Endothelial cell of umbilical vein (primary cell): ENCODE results near the gene LRRC52. TPM values are rescaled to one million over a fixed set of nuclear protein-coding genes. Genes with fewer than 3 reads are reported as not detected.

Experiments used
- BruUV-seq: library from RNA; stranded (reverse); fragments of 400-500 nt; replicated peaks from 2 replicates; lab custom pipeline; 2021; lab: Mats Ljungman, UMichigan
- CTCF ChIA-PET: fragments of 300-600, 350-600 bp; sonication (Branson Sonifier 250); formaldehyde crosslinking; loops from one replicate; lab custom pipeline; 2021; ENCODE audit warnings: antibody characterized with exemption, inconsistent platforms; lab: Charles Lee
- POLR2A ChIA-PET: fragments of 300-600, 350-600 bp; sonication (Branson Sonifier 250); formaldehyde crosslinking; loops from one replicate; lab custom pipeline; 2021; ENCODE audit warnings: antibody characterized with exemption, inconsistent platforms; lab: Charles Lee
- DNase-seq: peaks from one replicate; pipeline ENCODE4 v3.0.0-alpha.2; 2011; ENCODE audit warnings: low read depth, low spot score
- FAIRE-seq: peaks from 2 replicates; lab custom pipeline; 2011; peaks lifted over from hg19 to GRCh38; lab: Jason Lieb, UNC
- H2AFZ ChIP-seq: 2 replicates; pipeline ENCODE4 v1.6.0; 2012; ENCODE audit warnings: low read depth, low read length, control low read depth, inconsistent platforms
- H3K27ac ChIP-seq: 2 replicates; pipeline ENCODE4 v1.5.1; 2011; ENCODE audit warnings: low read depth, mild to moderate bottlenecking, control low read depth, low read length, moderate library complexity; ENCODE audit not compliant: insufficient read depth
- H3K27me3 ChIP-seq, 2 experiments: 2 replicates each; pipeline versions ENCODE4 v1.6.0 to v1.6.1; 2011; ENCODE audit warnings: low read length in 2 of 2, mixed read lengths in 1 of 2; ENCODE audit not compliant: control insufficient read depth in 2 of 2, insufficient read depth in 2 of 2
- H3K36me3 ChIP-seq, 2 experiments: 2 replicates in 1 of 2; 3 replicates in 1 of 2; pipeline ENCODE4 v1.5.1; 2011; ENCODE audit warnings: low read length in 2 of 2, mild to moderate bottlenecking in 1 of 2, moderate library complexity in 1 of 2; ENCODE audit not compliant: control insufficient read depth in 2 of 2, insufficient read depth in 2 of 2; ENCODE audit errors: extremely low read depth in 1 of 2
- H3K4me1 ChIP-seq: 3 replicates; pipeline ENCODE4 v1.5.1; 2011; ENCODE audit warnings: mild to moderate bottlenecking, low read length; ENCODE audit not compliant: control insufficient read depth, insufficient read depth; ENCODE audit errors: extremely low read depth
- H3K4me2 ChIP-seq: 2 replicates; pipeline ENCODE4 v1.6.1; 2011; ENCODE audit warnings: low read length, control low read depth, mixed read lengths; ENCODE audit not compliant: insufficient read depth
- H3K4me3 ChIP-seq, 3 experiments: fragments of 200-600 bp in 1 of 3; sonication (generic), shearing (Covaris generic) in 1 of 3; replicated peaks in 1 of 3; 2 replicates each; pipeline ENCODE4 v1.5.1; 2011 to 2016; ENCODE audit warnings: control low read depth in 3 of 3, low read length in 3 of 3, mild to moderate bottlenecking in 2 of 3, inconsistent platforms in 1 of 3, low read depth in 1 of 3, moderate library complexity in 1 of 3; ENCODE audit not compliant: insufficient read depth in 1 of 3
- H3K79me2 ChIP-seq: 2 replicates; pipeline ENCODE4 v1.6.0; 2012; ENCODE audit warnings: low read length, inconsistent platforms; ENCODE audit not compliant: control insufficient read depth, insufficient read depth
- H3K9ac ChIP-seq: replicated peaks from 2 replicates; pipeline ENCODE3; 2011; ENCODE audit warnings: low read length, control low read depth; ENCODE audit not compliant: insufficient read depth; ENCODE audit errors: extremely low read depth
- H3K9me1 ChIP-seq: replicated peaks from 3 replicates; pipeline ENCODE4 v1.6.0; 2011; ENCODE audit warnings: mild to moderate bottlenecking, low read length; ENCODE audit not compliant: control insufficient read depth, insufficient read depth; ENCODE audit errors: extremely low read depth
- H3K9me3 ChIP-seq: replicated peaks from 2 replicates; pipeline ENCODE4 v1.5.1; 2012; ENCODE audit warnings: low read length, inconsistent platforms; ENCODE audit not compliant: control insufficient read depth, insufficient read depth
- H4K20me1 ChIP-seq: replicated peaks from 2 replicates; pipeline ENCODE3; 2011; ENCODE audit warnings: mild to moderate bottlenecking, low read length; ENCODE audit not compliant: control insufficient read depth, insufficient read depth; ENCODE audit errors: extremely low read depth
- EZH2 ChIP-seq: IDR thresholded peaks from 2 replicates; pipeline ENCODE4 v1.6.1; 2012; ENCODE audit warnings: borderline replicate concordance, low read depth, mild to moderate bottlenecking, moderate library complexity, low read length, inconsistent platforms; ENCODE audit not compliant: severe bottlenecking
- FOS ChIP-seq: IDR thresholded peaks from 2 replicates; pipeline ENCODE4 v1.6.1; 2011; ENCODE audit warnings: mild to moderate bottlenecking, low read length, moderate library complexity, borderline replicate concordance; ENCODE audit not compliant: insufficient read depth
- GATA2 ChIP-seq: IDR thresholded peaks from 2 replicates; pipeline ENCODE4 v1.7.0; 2011; ENCODE audit warnings: low read depth, mild to moderate bottlenecking, moderate library complexity, mixed read lengths, low read length; ENCODE audit not compliant: insufficient read length, insufficient read depth
- JUN ChIP-seq: IDR thresholded peaks from 2 replicates; pipeline ENCODE4 v1.6.1; 2011; ENCODE audit warnings: borderline replicate concordance, low read depth; ENCODE audit not compliant: insufficient read length, insufficient read depth
- MYC ChIP-seq: IDR thresholded peaks from one replicate; pipeline ENCODE4 v1.6.1; 2011; ENCODE audit warnings: mild to moderate bottlenecking, low read depth, low read length
- POLR2A ChIP-seq: IDR thresholded peaks from 2 replicates; pipeline ENCODE4 v1.6.1; 2012; ENCODE audit warnings: low read depth, mild to moderate bottlenecking, control low read depth, low read length
- POLR2AphosphoS5 ChIP-seq: IDR thresholded peaks from 2 replicates; pipeline ENCODE4 v1.6.1; 2012; ENCODE audit warnings: low read depth, mild to moderate bottlenecking, control low read depth, low read length, moderate library complexity; ENCODE audit not compliant: insufficient read depth
- dilution Hi-C: fragments of 300-500 bp; cut with MboI; formaldehyde crosslinking; loops from one replicate; pipeline ENCODE4 v1.15.0; 2019; ENCODE audit warnings: low sequenced_read_pairs; ENCODE audit not compliant: extremely low pct_ligation_motif_present
- intact Hi-C: fragments of 100-400 bp; cut with micrococcal nuclease; formaldehyde crosslinking; loops from one replicate; pipeline ENCODE4 v1.10.0; 2022
- polyA plus RNA-seq, 4 experiments: library from polyadenylated mRNA; depleted of rRNA in 3 of 4; stranded (reverse) in 3 of 4; unstranded in 1 of 4; fragments of >200 nt; gene quantifications; 2 replicates each; pipeline versions ENCODE4 v1.2.1 to v1.2.3, GENCODE V29; 2011 to 2012; ENCODE audit warnings: missing spikeins in 1 of 4
- total RNA-seq: library from RNA; stranded (reverse); gene quantifications from 2 replicates; pipeline ENCODE4 v1.2.3, GENCODE V29; 2021
- TF ChIP-seq, protein P1 (sequence below), 2 donors: IDR thresholded peaks; 1 replicate in 1 of 2; 2 replicates in 1 of 2; pipeline ENCODE4 v1.5.1; 2011; ENCODE audit warnings: low read length in 2 of 2, mild to moderate bottlenecking in 2 of 2, moderate library complexity in 2 of 2, control low read depth in 1 of 2, inconsistent platforms in 1 of 2, low read depth in 1 of 2; ENCODE audit not compliant: insufficient read depth in 1 of 2; ENCODE audit errors: extremely low read depth in 1 of 2
- TF ChIP-seq, protein P2 (sequence below): IDR thresholded peaks from 2 replicates; pipeline ENCODE4 v1.6.1; 2011; ENCODE audit not compliant: insufficient read depth, insufficient read length

The LRRC52 gene
- total and polyA plus RNA-seq, 2 donors (not counting 3 experiments of a cell fraction or from before 2014, with no cell fraction given): not detected

DNA sequence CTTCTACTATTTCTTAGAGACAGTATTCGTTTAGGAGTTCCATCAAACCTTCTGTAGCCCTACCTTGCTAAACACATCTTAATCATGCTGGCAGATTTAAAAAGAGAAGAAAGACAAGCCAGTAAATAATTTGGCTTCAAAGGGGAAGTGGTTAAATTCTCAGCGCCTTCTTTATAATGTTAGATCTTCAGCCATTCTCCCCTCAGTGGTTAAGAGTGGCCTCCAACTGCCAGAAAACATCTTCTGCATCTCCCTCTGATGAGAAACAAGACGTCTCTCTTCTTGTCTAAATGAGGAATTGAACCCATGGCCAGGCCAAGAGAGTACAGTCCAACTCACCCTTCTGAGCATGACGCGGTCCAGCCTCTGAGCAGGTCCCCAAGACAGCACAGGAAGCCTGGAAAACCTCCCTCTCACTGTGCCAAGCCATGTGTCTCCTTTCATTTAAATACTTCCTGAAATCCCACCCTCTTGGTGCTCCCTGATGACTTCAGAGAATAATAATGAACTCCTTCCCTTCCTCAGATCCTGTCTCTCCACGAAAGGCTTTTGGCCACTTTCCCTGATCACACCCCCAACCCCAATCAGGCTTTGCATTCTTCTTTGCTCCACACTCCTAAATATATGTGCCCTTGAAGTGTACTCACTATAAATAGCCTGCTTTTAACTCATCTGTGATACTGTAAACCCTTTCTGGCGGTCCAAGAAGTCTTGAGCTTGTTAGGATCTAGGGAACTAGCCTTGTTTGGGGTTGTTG, 16.4 kb upstream of the LRRC52 start:
- FAIRE-seq: no peak

DNA sequence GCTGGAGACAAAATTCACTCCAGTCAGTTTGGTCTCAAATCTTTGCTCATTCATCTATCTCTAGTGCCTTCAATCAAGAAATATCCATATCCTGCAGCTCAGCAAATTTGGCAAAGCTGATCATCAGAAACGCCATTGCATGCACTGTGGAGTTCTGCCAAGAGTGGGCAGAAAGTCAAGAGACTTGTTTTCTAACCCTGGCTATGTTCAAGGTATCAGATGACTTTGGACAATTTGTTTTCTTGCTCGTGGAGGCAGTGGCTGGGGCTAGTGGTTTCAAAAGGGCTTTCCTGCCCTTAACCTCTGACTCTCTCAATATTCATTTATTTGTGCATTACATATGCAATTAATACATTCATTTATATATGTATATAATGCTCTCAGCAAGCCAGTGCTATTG, 12.8 kb upstream of the LRRC52 start:
- Histone ChIP-seq H3K27ac (no peak overlapping the region), H3K9ac (no peak overlapping the region), H3K4me2 (no peak overlapping the region), H3K4me3 (no peak overlapping the region), H3K9me3 (no peaks in the 10 kb centered on the region), H3K79me2 (no peaks in the 10 kb centered on the region), H4K20me1 (no peaks in the 10 kb centered on the region), H3K9me1 (no peaks in the 10 kb centered on the region), H3K27me3 (no peaks in the 10 kb centered on the region), H2AFZ (no peak overlapping the region), H3K36me3 (no peaks in the 10 kb centered on the region), H3K4me1 (no peaks in the 10 kb centered on the region)
- intact Hi-C loops: no loop called here
- ChIA-PET POLR2A (no interaction called here), CTCF (no interaction called here)
- DNase-seq: no peak
- TF ChIP-seq GATA2 (no peak), POLR2A (no peak), JUN (no peak), POLR2AphosphoS5 (no peak), MYC (no peak), FOS (no peak), EZH2 (no peak)
- TF ChIP-seq, protein P1, sequence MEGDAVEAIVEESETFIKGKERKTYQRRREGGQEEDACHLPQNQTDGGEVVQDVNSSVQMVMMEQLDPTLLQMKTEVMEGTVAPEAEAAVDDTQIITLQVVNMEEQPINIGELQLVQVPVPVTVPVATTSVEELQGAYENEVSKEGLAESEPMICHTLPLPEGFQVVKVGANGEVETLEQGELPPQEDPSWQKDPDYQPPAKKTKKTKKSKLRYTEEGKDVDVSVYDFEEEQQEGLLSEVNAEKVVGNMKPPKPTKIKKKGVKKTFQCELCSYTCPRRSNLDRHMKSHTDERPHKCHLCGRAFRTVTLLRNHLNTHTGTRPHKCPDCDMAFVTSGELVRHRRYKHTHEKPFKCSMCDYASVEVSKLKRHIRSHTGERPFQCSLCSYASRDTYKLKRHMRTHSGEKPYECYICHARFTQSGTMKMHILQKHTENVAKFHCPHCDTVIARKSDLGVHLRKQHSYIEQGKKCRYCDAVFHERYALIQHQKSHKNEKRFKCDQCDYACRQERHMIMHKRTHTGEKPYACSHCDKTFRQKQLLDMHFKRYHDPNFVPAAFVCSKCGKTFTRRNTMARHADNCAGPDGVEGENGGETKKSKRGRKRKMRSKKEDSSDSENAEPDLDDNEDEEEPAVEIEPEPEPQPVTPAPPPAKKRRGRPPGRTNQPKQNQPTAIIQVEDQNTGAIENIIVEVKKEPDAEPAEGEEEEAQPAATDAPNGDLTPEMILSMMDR (IDR thresholded peaks at IDR 0.05; ENCODE audit: extremely low read depth in 1 of 2, insufficient read depth in 1 of 2, low read depth in 1 of 2, low read length in 2 of 2): no peak
- TF ChIP-seq, protein P2, sequence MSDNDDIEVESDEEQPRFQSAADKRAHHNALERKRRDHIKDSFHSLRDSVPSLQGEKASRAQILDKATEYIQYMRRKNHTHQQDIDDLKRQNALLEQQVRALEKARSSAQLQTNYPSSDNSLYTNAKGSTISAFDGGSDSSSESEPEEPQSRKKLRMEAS: no peak
- no peak for FAIRE-seq
- dilution Hi-C loops: no loop called here
- no TSS peak for BruUV-seq

More for the DNA sequence above, 16.4 kb upstream of the LRRC52 start:
- ChIA-PET POLR2A (no interaction called here), CTCF (no interaction called here)
- H3K27ac ChIP-seq: no peak overlapping the region
- TF ChIP-seq, protein P2: no peak
- TF ChIP-seq, protein P1 (IDR thresholded peaks at IDR 0.05; ENCODE audit: extremely low read depth in 1 of 2, insufficient read depth in 1 of 2, low read depth in 1 of 2, low read length in 2 of 2): no peak
- intact Hi-C loops: no loop called here
- dilution Hi-C loops: no loop called here
- no peak for DNase-seq
- no peaks in the 10 kb centered on the region for H3K9me1 ChIP-seq
- no peaks in the 10 kb centered on the region for H4K20me1 ChIP-seq
- no peak overlapping the region for H2AFZ ChIP-seq
- H3K36me3 ChIP-seq: no peaks in the 10 kb centered on the region
- H3K79me2 ChIP-seq: no peaks in the 10 kb centered on the region
- H3K27me3 ChIP-seq: no peaks in the 10 kb centered on the region
- no TSS peak for BruUV-seq
- no peak overlapping the region for H3K9ac ChIP-seq
- no peak overlapping the region for H3K4me2 ChIP-seq
- no peaks in the 10 kb centered on the region for H3K9me3 ChIP-seq
- H3K4me1 ChIP-seq: no peaks in the 10 kb centered on the region
- H3K4me3 ChIP-seq: no peak overlapping the region
